ENCODE measurements around the gene AGPAT3. TPM values are rescaled to one million over a fixed set of nuclear protein-coding genes. Genes with fewer than 3 reads are reported as not detected.

Gene AGPAT3
- total and polyA plus RNA-seq, 7 experiments from 2014 or later = 11.4 to 121 (median 62.5) TPM

DNA sequence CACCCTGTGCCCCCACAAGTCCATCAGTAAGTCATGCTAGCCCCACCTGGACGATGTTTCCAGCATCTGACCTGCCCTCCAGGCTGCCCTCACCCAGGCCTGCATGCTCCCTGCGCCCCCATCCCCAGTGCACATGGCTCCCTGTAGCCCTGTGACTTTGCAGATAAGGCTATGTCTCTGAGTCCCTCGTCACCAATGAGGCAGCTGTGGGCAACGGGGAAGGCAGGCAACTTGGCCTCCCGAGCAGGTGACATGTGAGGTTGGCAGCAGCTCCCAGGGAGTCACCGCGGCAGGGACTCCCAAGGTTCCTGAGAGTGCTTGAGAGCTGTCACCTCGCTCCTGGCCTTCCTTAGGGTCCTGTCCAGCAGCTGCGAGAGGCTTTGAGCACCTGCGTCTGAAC lies 32.4 kb upstream of the AGPAT3 start:
- no peak for ATAC-seq
- Histone ChIP-seq H3K4me3 (ENCODE audit: low read length) (no peak overlapping the region), H3K27me3 (ENCODE audit: control insufficient read depth in 2 of 2, insufficient read depth in 2 of 2, low read length in 2 of 2) (no peaks in the 10 kb centered on the region), H3K36me3 (ENCODE audit: control insufficient read depth in 2 of 3, insufficient read depth in 3 of 3, low read length in 3 of 3) (no peaks in the 10 kb centered on the region), H3K4me1 (ENCODE audit: control insufficient read depth in 2 of 2, insufficient read depth in 2 of 2, low read length in 2 of 2) (no peaks in the 10 kb centered on the region), H3K9me3 (ENCODE audit: control insufficient read depth in 2 of 3, low read length in 3 of 3) (no peaks in the 10 kb centered on the region), H3K27ac (ENCODE audit: low read depth, low read length) (no peak overlapping the region)
- Mint-ChIP-seq H3K4me3 (no peak overlapping the region), H3K27ac (peak overlapping the region in 1 of 9 donors; percentile 60), H3K36me3 (no peaks in the 10 kb centered on the region), H3K9me3 (peaks cover 0 to 3% (median 0%) of the 10 kb centered on the region in 11 donors), H3K4me1 (peaks cover 0 to 12% (median 4%) of the 10 kb centered on the region in 7 donors), H3K27me3 (peaks cover 26 to 56% (median 30%) of the 10 kb centered on the region in 5 donors)
- CTCF ChIA-PET = no interaction called here
- intact Hi-C loops (cut with micrococcal nuclease) = no loop called here
- POLR2A ChIA-PET = no interaction called here
- no peak for DNase-seq

DNA sequence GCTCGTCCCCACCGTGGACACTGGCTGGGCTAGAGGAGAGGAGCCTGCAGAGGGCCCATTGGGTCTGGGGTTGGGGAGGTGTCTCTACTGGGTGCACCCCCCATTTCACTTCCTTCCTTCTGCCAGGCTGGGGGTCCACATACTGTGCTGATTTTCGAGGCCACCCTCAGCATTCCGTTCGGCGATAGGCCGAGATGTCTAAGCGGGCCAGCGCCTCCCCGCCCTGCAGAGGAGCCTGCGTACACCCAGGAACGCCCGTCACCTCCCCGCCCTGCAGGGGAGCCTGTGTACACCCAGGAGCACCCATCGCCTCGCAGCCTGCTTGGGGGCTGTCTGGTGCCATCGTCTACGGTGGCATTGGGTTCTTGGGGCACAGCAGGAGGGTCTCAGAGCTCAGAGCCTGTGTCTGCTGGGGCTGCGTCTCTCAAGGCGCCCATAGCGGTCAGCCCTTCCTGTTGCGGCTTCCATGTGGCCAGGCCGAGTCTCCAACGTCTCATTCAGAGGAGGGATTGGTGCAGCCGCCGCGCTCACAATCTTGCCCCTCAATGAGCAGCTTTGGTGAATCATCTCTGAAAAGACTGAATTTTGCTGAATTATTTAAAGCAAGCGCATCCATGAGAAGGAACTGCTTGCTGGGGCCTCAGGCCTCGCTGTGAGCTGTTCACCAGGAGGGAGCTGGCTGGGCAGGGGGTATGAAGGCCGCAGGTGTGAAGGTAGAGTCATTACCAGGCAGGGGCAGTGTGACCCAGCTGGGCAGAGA lies 30.7 kb upstream of the AGPAT3 start:
- Histone ChIP-seq H3K9me3 (ENCODE audit: control insufficient read depth in 2 of 3, low read length in 3 of 3) (no peaks in the 10 kb centered on the region), H3K27me3 (ENCODE audit: control insufficient read depth in 2 of 2, insufficient read depth in 2 of 2, low read length in 2 of 2) (no peaks in the 10 kb centered on the region), H3K4me3 (ENCODE audit: low read length) (no peak overlapping the region), H3K27ac (ENCODE audit: low read depth, low read length) (no peak overlapping the region), H3K36me3 (ENCODE audit: control insufficient read depth in 2 of 3, insufficient read depth in 3 of 3, low read length in 3 of 3) (no peaks in the 10 kb centered on the region), H3K4me1 (ENCODE audit: control insufficient read depth in 2 of 2, insufficient read depth in 2 of 2, low read length in 2 of 2) (no peaks in the 10 kb centered on the region)
- H3K36me3 Mint-ChIP-seq = no peaks in the 10 kb centered on the region
- peaks cover 26 to 52% (median 33%) of the 10 kb centered on the region in 5 donors for H3K27me3 Mint-ChIP-seq
- peak overlapping the region in 1 of 9 donors; percentile 80 for H3K27ac Mint-ChIP-seq
- peaks cover 0 to 3% (median 0%) of the 10 kb centered on the region in 11 donors for H3K9me3 Mint-ChIP-seq
- intact Hi-C loops (cut with micrococcal nuclease) = no loop called here
- H3K4me1 Mint-ChIP-seq = peaks cover 0 to 15% (median 4%) of the 10 kb centered on the region in 7 donors
- no peak for ATAC-seq
- POLR2A ChIA-PET = no interaction called here
- CTCF ChIA-PET = interaction anchor here (0.6 kb wide), 1 partner anchor 24 kb away, joined by 3 read pairs; no protein-coding TSS in a partner anchor
- DNase-seq = no peak
- H3K4me3 Mint-ChIP-seq = no peak overlapping the region

DNA sequence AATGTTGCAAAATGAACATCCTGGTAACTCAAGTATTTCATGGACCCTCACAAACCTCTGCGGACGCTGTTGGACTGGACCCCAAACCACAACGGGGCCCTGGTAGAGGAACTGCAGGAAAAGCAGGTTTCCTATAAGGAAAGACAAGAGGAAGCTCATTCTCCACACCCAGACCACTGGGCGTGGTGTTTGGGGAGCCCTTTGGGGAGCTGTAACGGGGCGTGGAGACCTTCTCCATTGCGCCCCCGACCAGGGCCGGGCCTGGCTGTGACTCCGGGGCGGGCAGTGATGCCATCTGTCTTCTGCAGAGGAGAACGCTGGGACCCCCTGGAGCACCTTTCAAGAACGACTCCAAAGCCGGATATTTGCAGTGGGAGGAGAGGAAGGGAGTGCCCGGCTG lies 30.0 kb upstream of the AGPAT3 start:
- POLR2A ChIA-PET = no interaction called here
- no peak overlapping the region for H3K4me3 Mint-ChIP-seq
- Histone ChIP-seq H3K4me3 (ENCODE audit: low read length) (no peak overlapping the region), H3K27ac (ENCODE audit: low read depth, low read length) (no peak overlapping the region), H3K27me3 (ENCODE audit: control insufficient read depth in 2 of 2, insufficient read depth in 2 of 2, low read length in 2 of 2) (no peaks in the 10 kb centered on the region), H3K36me3 (ENCODE audit: control insufficient read depth in 2 of 3, insufficient read depth in 3 of 3, low read length in 3 of 3) (no peaks in the 10 kb centered on the region), H3K9me3 (ENCODE audit: control insufficient read depth in 2 of 3, low read length in 3 of 3) (no peaks in the 10 kb centered on the region), H3K4me1 (ENCODE audit: control insufficient read depth in 2 of 2, insufficient read depth in 2 of 2, low read length in 2 of 2) (no peaks in the 10 kb centered on the region)
- ATAC-seq = no peak
- CTCF ChIA-PET = no interaction called here
- intact Hi-C loops (cut with micrococcal nuclease) = no loop called here
- DNase-seq = no peak
- peaks cover 26 to 48% (median 35%) of the 10 kb centered on the region in 5 donors for H3K27me3 Mint-ChIP-seq
- no peaks in the 10 kb centered on the region for H3K36me3 Mint-ChIP-seq
- H3K9me3 Mint-ChIP-seq = peaks cover 0 to 3% (median 0%) of the 10 kb centered on the region in 11 donors
- H3K4me1 Mint-ChIP-seq = peaks cover 0 to 13% (median 4%) of the 10 kb centered on the region in 7 donors
- no peak overlapping the region for H3K27ac Mint-ChIP-seq

DNA sequence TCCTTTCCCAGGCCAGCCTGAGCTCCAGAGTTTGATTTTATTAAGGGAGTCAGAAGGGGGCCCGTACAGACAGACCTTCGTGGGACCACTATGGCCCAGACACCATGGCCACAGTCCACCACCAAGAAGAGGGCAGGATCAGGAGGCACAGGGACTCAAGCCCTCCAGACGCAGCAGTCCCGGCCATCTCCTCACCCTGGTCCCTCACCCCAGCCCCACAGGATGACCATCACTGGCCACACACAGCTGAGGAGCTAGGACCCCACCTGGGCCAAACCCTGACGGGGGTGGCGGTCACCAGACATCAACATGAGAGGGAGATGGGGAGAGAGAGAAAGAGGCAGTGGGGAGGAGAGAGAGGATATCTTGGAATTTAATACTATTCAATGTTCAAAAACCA lies 29.2 kb upstream of the AGPAT3 start:
- ChIA-PET CTCF (no interaction called here), POLR2A (no interaction called here)
- DNase-seq (no peak), ATAC-seq (no peak)
- no peaks in the 10 kb centered on the region for H3K4me1 ChIP-seq (ENCODE audit: control insufficient read depth in 2 of 2, insufficient read depth in 2 of 2, low read length in 2 of 2)
- intact Hi-C loops (cut with micrococcal nuclease) = no loop called here
- H3K27me3 ChIP-seq (ENCODE audit: control insufficient read depth in 2 of 2, insufficient read depth in 2 of 2, low read length in 2 of 2) = no peaks in the 10 kb centered on the region
- Mint-ChIP-seq H3K27ac (no peak overlapping the region), H3K9me3 (peaks cover 0 to 3% (median 0%) of the 10 kb centered on the region in 11 donors), H3K4me3 (no peak overlapping the region), H3K27me3 (peaks cover 26 to 42% (median 35%) of the 10 kb centered on the region in 5 donors), H3K36me3 (no peaks in the 10 kb centered on the region), H3K4me1 (peaks cover 0 to 15% (median 4%) of the 10 kb centered on the region in 7 donors)
- no peak overlapping the region for H3K4me3 ChIP-seq (ENCODE audit: low read length)
- no peaks in the 10 kb centered on the region for H3K9me3 ChIP-seq (ENCODE audit: control insufficient read depth in 2 of 3, low read length in 3 of 3)
- no peaks in the 10 kb centered on the region for H3K36me3 ChIP-seq (ENCODE audit: control insufficient read depth in 2 of 3, insufficient read depth in 3 of 3, low read length in 3 of 3)
- no peak overlapping the region for H3K27ac ChIP-seq (ENCODE audit: low read depth, low read length)

DNA sequence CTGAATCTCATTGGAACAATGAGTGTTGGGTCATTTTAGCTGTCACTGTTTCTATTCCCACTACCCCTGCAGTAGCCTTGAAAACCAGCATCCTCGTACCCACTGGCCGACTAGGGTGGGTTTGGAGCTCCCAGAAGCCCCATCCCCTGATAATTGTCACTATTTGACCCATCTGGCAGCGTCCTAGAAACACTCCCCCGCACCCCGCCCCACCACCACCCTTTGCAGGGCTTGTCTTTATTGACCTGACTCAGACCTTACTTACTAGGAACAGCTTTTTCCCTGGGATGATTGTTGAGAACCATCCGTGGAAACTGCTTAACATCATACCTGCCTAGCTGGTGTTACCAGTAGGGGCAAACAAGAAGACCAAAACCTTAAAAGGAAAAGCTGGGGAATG lies 28.4 kb upstream of the AGPAT3 start:
- no peak overlapping the region for H3K4me3 Mint-ChIP-seq
- no peaks in the 10 kb centered on the region for H3K36me3 Mint-ChIP-seq
- Histone ChIP-seq H3K4me3 (ENCODE audit: low read length) (no peak overlapping the region), H3K27me3 (ENCODE audit: control insufficient read depth in 2 of 2, insufficient read depth in 2 of 2, low read length in 2 of 2) (no peaks in the 10 kb centered on the region), H3K4me1 (ENCODE audit: control insufficient read depth in 2 of 2, insufficient read depth in 2 of 2, low read length in 2 of 2) (no peaks in the 10 kb centered on the region), H3K27ac (ENCODE audit: low read depth, low read length) (no peak overlapping the region), H3K36me3 (ENCODE audit: control insufficient read depth in 2 of 3, insufficient read depth in 3 of 3, low read length in 3 of 3) (no peaks in the 10 kb centered on the region), H3K9me3 (ENCODE audit: control insufficient read depth in 2 of 3, low read length in 3 of 3) (no peaks in the 10 kb centered on the region)
- CTCF ChIA-PET = no interaction called here
- peaks cover 26 to 42% (median 35%) of the 10 kb centered on the region in 5 donors for H3K27me3 Mint-ChIP-seq
- H3K4me1 Mint-ChIP-seq = peaks cover 0 to 15% (median 4%) of the 10 kb centered on the region in 7 donors
- peaks cover 0 to 3% (median 0%) of the 10 kb centered on the region in 11 donors for H3K9me3 Mint-ChIP-seq
- no peak overlapping the region for H3K27ac Mint-ChIP-seq
- ATAC-seq (no peak), DNase-seq (no peak)
- POLR2A ChIA-PET = no interaction called here
- intact Hi-C loops (cut with micrococcal nuclease) = no loop called here

DNA sequence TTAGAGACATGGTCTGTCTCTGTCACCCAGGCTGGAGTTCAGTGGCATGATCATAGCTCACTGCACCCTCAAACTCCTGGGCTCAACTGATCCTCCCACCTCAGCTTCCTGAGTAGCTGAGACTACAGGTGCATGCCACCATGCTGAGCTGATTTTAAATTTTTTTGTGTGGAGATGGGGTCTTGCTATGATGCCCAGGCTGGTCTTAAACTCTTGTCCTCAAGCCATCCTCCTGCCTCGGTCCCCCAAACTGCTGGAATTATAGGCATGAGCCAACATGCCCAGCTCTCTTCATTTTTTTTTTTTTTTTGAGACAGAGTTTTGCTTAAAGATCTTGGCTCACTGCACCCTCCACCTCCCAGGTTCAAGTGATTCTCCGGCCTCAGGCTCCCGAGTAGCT lies 24.8 kb upstream of the AGPAT3 start:
- Histone ChIP-seq H3K4me3 (ENCODE audit: low read length) (no peak overlapping the region), H3K27me3 (ENCODE audit: control insufficient read depth in 2 of 2, insufficient read depth in 2 of 2, low read length in 2 of 2) (no peaks in the 10 kb centered on the region), H3K36me3 (ENCODE audit: control insufficient read depth in 2 of 3, insufficient read depth in 3 of 3, low read length in 3 of 3) (no peaks in the 10 kb centered on the region), H3K27ac (ENCODE audit: low read depth, low read length) (no peak overlapping the region), H3K9me3 (ENCODE audit: control insufficient read depth in 2 of 3, low read length in 3 of 3) (no peaks in the 10 kb centered on the region), H3K4me1 (ENCODE audit: control insufficient read depth in 2 of 2, insufficient read depth in 2 of 2, low read length in 2 of 2) (peaks cover 0 to 4% of the 10 kb centered on the region in 2 donors)
- Mint-ChIP-seq H3K4me1 (peaks cover 6 to 24% (median 7%) of the 10 kb centered on the region in 7 donors), H3K9me3 (peaks cover 0 to 4% (median 0%) of the 10 kb centered on the region in 11 donors), H3K27ac (no peak overlapping the region), H3K36me3 (peaks cover 0 to 7% (median 0%) of the 10 kb centered on the region in 5 donors), H3K4me3 (no peak overlapping the region), H3K27me3 (peaks cover 17 to 29% (median 22%) of the 10 kb centered on the region in 5 donors)
- ATAC-seq (no peak), DNase-seq (no peak)
- ChIA-PET CTCF (no interaction called here), POLR2A (no interaction called here)
- intact Hi-C loops (cut with micrococcal nuclease) = no loop called here
